Kidney (tissue), 14 donors: ENCODE results near the gene ARAP3. TPM values are rescaled to one million over a fixed set of nuclear protein-coding genes. Genes with fewer than 3 reads are reported as not detected.

Experiments used
- DNase-seq, 5 donors: peaks; one replicate each; pipeline ENCODE4 v3.0.0-alpha.2; 2013 to 2020
- FAIRE-seq: peaks from 2 replicates; lab custom pipeline; 2012; peaks lifted over from hg19 to GRCh38; lab: Jason Lieb, UNC
- H3K27ac ChIP-seq, 2 donors: one replicate each; pipeline ENCODE4 v1.7.0; 2013; ENCODE audit warnings: low read depth in 2 of 2, low read length in 2 of 2, inconsistent platforms in 1 of 2
- H3K27me3 ChIP-seq: one replicate; pipeline ENCODE4 v1.7.1; 2013; ENCODE audit warnings: low read length, inconsistent platforms; ENCODE audit not compliant: control insufficient read depth, insufficient read depth
- H3K36me3 ChIP-seq, 3 donors: one replicate each; pipeline versions ENCODE4 v1.7.0 to v1.7.1; 2013; ENCODE audit warnings: low read length in 3 of 3, control low read depth in 1 of 3, inconsistent platforms in 1 of 3; ENCODE audit not compliant: insufficient read depth in 3 of 3, control insufficient read depth in 2 of 3
- H3K4me1 ChIP-seq, 3 donors: one replicate each; pipeline versions ENCODE4 v1.7.0 to v1.7.1; 2013; ENCODE audit warnings: low read length in 3 of 3, inconsistent platforms in 1 of 3, low read depth in 1 of 3; ENCODE audit not compliant: control insufficient read depth in 2 of 3, insufficient read depth in 2 of 3
- H3K4me3 ChIP-seq, 3 donors: one replicate each; pipeline versions ENCODE4 v1.7.0 to v1.8.1; 2013; ENCODE audit warnings: low read length in 3 of 3, control low read depth in 1 of 3, inconsistent platforms in 1 of 3
- H3K9ac ChIP-seq, 3 donors: one replicate each; pipeline versions ENCODE4 v1.7.0 to v1.7.1; 2013; ENCODE audit warnings: low read length in 3 of 3, control low read depth in 1 of 3, inconsistent platforms in 1 of 3
- H3K9me3 ChIP-seq, 3 donors: one replicate each; pipeline versions ENCODE4 v1.7.0 to v1.7.1; 2013; ENCODE audit warnings: low read length in 3 of 3, control low read depth in 1 of 3, inconsistent platforms in 1 of 3; ENCODE audit not compliant: control insufficient read depth in 2 of 3, insufficient read depth in 1 of 3
- CTCF ChIP-seq: IDR thresholded peaks from 3 replicates; pipeline ENCODE4 v1.5.1; 2012; ENCODE audit warnings: mild to moderate bottlenecking, moderate library complexity, borderline replicate concordance; ENCODE audit not compliant: insufficient read depth; ENCODE audit errors: extremely low read depth
- intact Hi-C: fragments of 100-400 bp; cut with DNase I; formaldehyde crosslinking; loops from one replicate; pipeline ENCODE4 v1.11.1; 2022
- polyA plus RNA-seq: library from polyadenylated mRNA; stranded (reverse); fragments of 350-450 nt; fragmentation: Illumina TruSeq; extraction: RNeasy Lipid Tissue Mini Kit (QIAGEN cat#74804); gene quantifications from one replicate; pipeline ENCODE4 v1.2.3, GENCODE V29; 2014; ENCODE audit warnings: low read depth, low replicate concordance; ENCODE audit not compliant: insufficient read depth
- total RNA-seq: library from RNA; stranded (reverse); fragmentation: NEBNext Ultra II Directional; extraction: Animal tissue kit (Norgen Biotek cat#: 25700); gene quantifications from one replicate; pipeline ENCODE4 v1.2.1, GENCODE V29; 2021
- donor health status: control.
- donor health status: control.
- donor health status: control.
- donor health status: control.
- donor health status: control.
- donor health status: DM: yes; HTN: yes; CAD: no.
- donor health status: Normal renal cell carcinoma (clear cell type).

The ARAP3 gene
- total and polyA plus RNA-seq, 2 donors from 2014 or later, result 7.2 to 19.8 TPM

GRCh38 chr5:141618804-141619554 is 63.1 kb downstream of the ARAP3 start, which contains the start of gene DIAPH1:
Gene DIAPH1, minus strand, starts transcription at chr5:141619000. Its CDS starts 86 bp downstream, at chr5:141618914.
- Histone ChIP-seq H3K4me1 (peaks cover 0 to 16% (median 3%) of the 10 kb centered on the region in 3 donors), H3K9ac (peak within 1 kb of the TSS; percentile 20 to 77 (median 55)), H3K27ac (peak within 1 kb of the TSS; percentile 90 to 94), H3K9me3 (no peaks in the 10 kb centered on the region), H3K27me3 (no peaks in the 10 kb centered on the region), H3K36me3 (peaks cover 5 to 33% (median 11%) of the 10 kb centered on the region in 3 donors), H3K4me3 (peak within 1 kb of the TSS; percentile 62 to 93 (median 62))
- TF ChIP-seq CTCF, result peak; percentile 96
- FAIRE-seq (no peak), DNase-seq (peak; percentile 98 to 99 (median 99))
- intact Hi-C loops, result no loop called here

- intact Hi-C loops, result no loop called here
- H3K36me3 ChIP-seq, result peaks cover 5 to 27% (median 9%) of the 10 kb centered on the region in 3 donors
These were observed 63.8 kb downstream of the ARAP3 start for GRCh38 chr5:141618030-141618803.

GRCh38 chr5:141617682-141618029 is 64.4 kb downstream of the ARAP3 start:
- no peak for TF ChIP-seq CTCF
- FAIRE-seq, result no peak
- Histone ChIP-seq H3K4me1 (peaks cover 0 to 18% (median 3%) of the 10 kb centered on the region in 3 donors), H3K36me3 (peaks cover 5 to 25% (median 8%) of the 10 kb centered on the region in 3 donors), H3K27me3 (no peaks in the 10 kb centered on the region), H3K9ac (peak overlapping the region; percentile 20 to 77 (median 55)), H3K27ac (peak overlapping the region; percentile 90 to 94), H3K9me3 (no peaks in the 10 kb centered on the region), H3K4me3 (peak overlapping the region; percentile 62 to 93 (median 62))
- intact Hi-C loops, result no loop called here
- peak in 1 of 5 donors; percentile 39 for DNase-seq

More at GRCh38 chr5:141618030-141618803, 63.8 kb downstream of the ARAP3 start:
- peak overlapping the region; percentile 62 to 93 (median 62) for H3K4me3 ChIP-seq
- no peaks in the 10 kb centered on the region for H3K9me3 ChIP-seq
- H3K9ac ChIP-seq, result peak overlapping the region; percentile 20 to 77 (median 55)
- no peak for FAIRE-seq
- H3K4me1 ChIP-seq, result peaks cover 0 to 18% (median 3%) of the 10 kb centered on the region in 3 donors
- H3K27me3 ChIP-seq, result no peaks in the 10 kb centered on the region
- TF ChIP-seq CTCF, result no peak
- peak overlapping the region; percentile 90 to 94 for H3K27ac ChIP-seq
- peak; percentile 74 to 90 (median 81) for DNase-seq
